Islet of Langerhans (tissue), 1 donor: ENCODE measurements around the gene MCRIP2.
"Not testable (repeated sequence)": the region's sequence is repeated elsewhere in the genome, so short reads cannot be mapped to it uniquely, and the experiment has no call there.

ENCODE experiments used
- FAIRE-seq: peaks from one replicate; lab custom pipeline; 2011; peaks lifted over from hg19 to GRCh38; lab: Jason Lieb, UNC

Gene MCRIP2

GRCh38 chr16:682493-683395 is 41.1 kb downstream of the MCRIP2 start:
- FAIRE-seq = no peak

GRCh38 chr16:683396-684070 is 41.9 kb downstream of the MCRIP2 start:
- FAIRE-seq = no peak

GRCh38 chr16:684071-684794 is 42.6 kb downstream of the MCRIP2 start, which contains the start of gene JMJD8:
Gene JMJD8 (minus strand): TSS chr16:684334. CDS start chr16:684319, 15 bp downstream.
- no peak for FAIRE-seq

GRCh38 chr16:684961-685696 is 43.5 kb downstream of the MCRIP2 start:
- no peak for FAIRE-seq

DNA sequence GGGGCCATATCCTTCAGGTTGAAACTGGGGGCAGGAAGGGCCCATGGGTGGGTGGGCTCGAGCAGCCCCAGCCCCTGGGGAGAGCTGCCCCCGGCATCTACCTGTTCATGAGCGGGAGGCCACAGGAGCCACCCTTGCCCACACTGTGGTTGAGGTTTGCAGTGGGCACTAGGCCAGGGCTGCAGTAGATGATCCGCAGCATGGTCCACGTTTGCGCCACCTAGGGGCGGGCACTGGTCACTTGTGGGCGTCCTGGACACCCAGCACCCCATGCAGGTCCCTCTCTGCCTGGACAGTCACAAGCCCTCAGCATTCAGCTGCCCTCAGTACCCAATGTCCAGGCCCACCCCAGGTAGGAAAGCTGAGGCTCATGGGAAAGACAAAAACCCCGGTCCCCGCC is 44.3 kb downstream of the MCRIP2 start:
- no peak for FAIRE-seq

GRCh38 chr16:686459-687260 is 45.0 kb downstream of the MCRIP2 start:
- no peak for FAIRE-seq

- no peak for FAIRE-seq
Observed at GRCh38 chr16:687499-687898, 45.9 kb downstream of the MCRIP2 start.

DNA sequence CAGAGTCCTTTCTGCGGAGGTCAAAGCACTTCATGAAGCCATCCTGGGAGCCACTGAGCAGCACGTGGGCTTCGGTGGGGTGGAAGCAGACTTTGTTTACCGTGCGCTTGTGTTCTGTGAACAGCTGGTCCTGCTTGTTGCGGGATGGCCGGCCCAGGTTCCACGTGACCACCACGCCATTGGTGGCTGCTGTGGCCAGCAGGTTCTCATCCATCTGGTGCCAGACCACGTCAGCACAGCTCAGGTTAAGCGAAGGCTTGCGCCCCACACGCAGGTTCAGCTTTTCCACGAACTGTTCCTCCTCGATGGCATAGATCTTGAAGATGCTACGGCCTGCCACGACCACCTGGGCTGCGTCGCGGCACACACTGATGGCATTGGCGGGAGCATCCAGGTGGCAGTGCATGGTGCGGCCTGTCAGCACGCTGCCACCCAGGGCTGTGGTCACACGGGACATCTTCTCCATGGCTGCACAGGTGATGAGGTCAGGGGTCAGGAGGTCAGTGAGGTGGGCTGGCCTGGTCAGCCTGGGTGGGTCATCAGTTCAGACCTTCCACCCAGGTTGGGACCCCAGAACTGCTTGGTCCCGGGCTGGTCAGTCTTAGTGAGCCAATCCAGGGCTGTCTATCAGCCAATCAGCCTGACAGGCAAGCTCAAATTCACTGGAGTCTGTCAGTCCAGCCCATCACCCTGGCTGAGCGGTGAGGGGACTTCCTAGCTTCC is 47.7 kb downstream of the MCRIP2 start:
- FAIRE-seq = no peak

DNA sequence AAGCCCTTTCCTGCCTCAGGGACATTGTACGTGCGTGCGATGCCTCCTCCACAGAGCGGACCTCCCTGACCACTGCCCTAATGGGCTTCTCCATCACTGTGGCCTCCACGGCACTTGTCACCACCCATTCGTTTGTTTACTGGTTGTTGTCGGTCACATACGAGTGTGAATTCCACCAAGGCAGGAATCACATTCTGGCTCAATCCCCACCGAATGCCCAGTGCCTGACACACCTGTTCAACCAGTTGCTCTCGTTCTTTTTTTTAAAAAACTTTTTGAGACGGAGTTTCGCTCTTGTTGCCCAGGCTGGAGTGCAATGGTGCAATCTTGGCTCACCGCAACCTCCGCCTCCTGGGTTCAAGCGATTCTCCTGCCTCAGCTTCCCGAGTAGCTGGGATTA is 49.6 kb downstream of the MCRIP2 start:
- FAIRE-seq = not testable (repeated sequence)

GRCh38 chr16:692356-693108 is 50.9 kb downstream of the MCRIP2 start:
- no peak for FAIRE-seq

DNA sequence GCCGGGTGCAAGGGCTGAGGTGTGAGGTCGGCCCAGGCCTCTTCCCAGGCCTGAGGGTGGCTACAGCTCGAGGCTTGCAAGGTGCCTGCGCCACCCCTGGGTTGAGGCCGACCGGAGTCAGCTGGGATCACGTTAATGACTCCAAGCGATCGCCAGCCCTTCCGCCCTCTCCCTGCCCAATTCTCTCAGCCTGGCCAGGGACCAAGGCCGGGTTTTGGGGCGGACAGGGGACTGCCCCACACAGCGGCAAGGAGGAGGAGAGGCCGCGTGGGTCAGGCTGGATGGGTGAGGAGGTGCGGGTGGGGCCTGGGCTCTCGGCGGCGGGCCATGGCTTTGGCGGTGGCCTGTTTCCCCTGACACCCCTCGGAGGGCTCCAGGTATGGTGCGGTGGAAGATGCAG is 51.7 kb downstream of the MCRIP2 start:
- FAIRE-seq = no peak

GRCh38 chr16:693766-694165 is 52.1 kb downstream of the MCRIP2 start:
- no peak for FAIRE-seq

GRCh38 chr16:694187-694862 is 52.7 kb downstream of the MCRIP2 start:
- FAIRE-seq = no peak

DNA sequence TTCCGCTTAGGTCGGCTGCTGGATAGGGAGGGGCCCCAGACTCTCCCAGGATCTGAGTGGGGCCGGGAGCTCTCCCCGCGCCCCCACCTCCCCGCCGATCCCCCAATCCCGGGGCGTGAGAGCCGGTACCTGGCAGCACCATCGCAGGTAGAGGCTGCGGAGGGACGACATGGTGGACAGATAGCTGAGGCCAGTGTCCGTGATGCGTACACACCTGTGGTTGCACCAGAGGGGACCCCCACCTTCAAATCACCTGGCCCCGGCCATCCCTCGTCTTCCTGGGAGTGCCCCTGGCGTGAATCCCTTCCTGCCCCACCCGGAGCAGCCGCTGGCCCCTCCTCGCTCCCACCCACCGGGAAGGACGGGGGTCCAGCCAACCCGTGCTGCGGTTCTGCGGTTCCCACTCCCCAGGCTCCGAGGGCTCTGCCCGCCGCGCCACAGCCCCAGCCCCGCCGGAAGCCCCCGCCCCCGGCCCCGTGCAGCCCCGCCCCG is 53.3 kb downstream of the MCRIP2 start:
- no peak for FAIRE-seq

DNA sequence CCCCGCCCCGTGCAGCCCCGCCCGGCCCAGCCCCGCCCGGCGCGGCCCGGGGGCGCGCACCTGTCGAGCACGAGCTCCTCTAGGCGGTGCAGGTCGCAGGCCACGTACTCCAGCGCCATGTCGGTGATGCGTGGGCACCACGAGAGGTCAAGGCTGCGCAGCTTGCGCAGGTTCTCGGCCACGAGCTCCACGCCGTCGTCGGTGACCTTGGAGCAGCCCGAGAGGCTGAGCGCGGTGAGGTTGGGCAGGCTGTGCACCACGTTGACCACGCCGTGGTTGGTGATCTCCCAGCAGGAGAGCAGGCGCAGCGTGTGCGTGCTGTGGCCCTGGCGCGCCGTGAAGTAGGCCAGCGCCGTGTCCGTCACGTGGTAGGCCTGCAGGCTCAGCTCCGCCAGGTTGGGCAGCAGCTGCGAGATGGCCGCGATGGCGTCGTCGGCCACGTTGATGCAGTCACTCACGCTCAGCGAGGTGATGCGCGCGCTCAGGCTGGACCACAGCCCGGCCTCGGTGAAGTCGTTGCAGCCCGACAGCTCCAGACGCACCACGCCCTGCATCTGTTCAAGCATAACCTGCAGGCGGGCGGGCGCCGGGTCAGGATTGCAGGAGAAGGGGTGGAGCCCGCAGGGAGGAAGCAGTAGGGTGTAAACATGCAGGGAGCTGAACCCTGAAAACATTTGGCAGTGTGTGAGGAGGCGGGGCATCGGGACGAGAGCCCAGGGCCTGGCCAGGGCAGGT is 53.9 kb downstream of the MCRIP2 start:
- FAIRE-seq = no peak
